ENCODE results near the gene FZD10. TPM values are rescaled to one million over a fixed set of nuclear protein-coding genes. Genes with fewer than 3 reads are reported as not detected.

FZD10 gene
- not detected for polyA plus RNA-seq (2012; ENCODE audit: insufficient read depth, insufficient read length, low read depth)

- no peak for DNase-seq
Observed at GRCh38 chr12:130162267-130162666, at the start of gene FZD10. TSS of gene FZD10 (plus strand) at chr12:130162464. CDS start at chr12:130162943, 479 bp downstream.

GRCh38 chr12:130114952-130115351, 47.3 kb upstream of the FZD10 start:
- Histone ChIP-seq H3K4me3 (ENCODE audit: low read depth, low read length) (no peak overlapping the region), H3K27me3 (peaks cover 9% of the 10 kb centered on the region), H3K4me1 (no peaks in the 10 kb centered on the region), H3K36me3 (no peaks in the 10 kb centered on the region), H3K9me3 (no peaks in the 10 kb centered on the region)
- DNase-seq = no peak
- no peak for TF ChIP-seq CTCF (IDR thresholded peaks at IDR 0.05; ENCODE audit: low read depth, low read length)

More at GRCh38 chr12:130162267-130162666, at the start of gene FZD10:
- H3K27me3 ChIP-seq = peaks cover 87% of the 10 kb centered on the region
- no peak within 1 kb of the TSS for H3K4me3 ChIP-seq (ENCODE audit: low read depth, low read length)
- no peak for TF ChIP-seq CTCF (IDR thresholded peaks at IDR 0.05; ENCODE audit: low read depth, low read length)
- no peaks in the 10 kb centered on the region for H3K9me3 ChIP-seq
- no peaks in the 10 kb centered on the region for H3K36me3 ChIP-seq
- H3K4me1 ChIP-seq = no peaks in the 10 kb centered on the region

- H3K36me3 ChIP-seq = no peaks in the 10 kb centered on the region
- no peaks in the 10 kb centered on the region for H3K9me3 ChIP-seq
- no peaks in the 10 kb centered on the region for H3K4me1 ChIP-seq
- TF ChIP-seq CTCF (IDR thresholded peaks at IDR 0.05; ENCODE audit: low read depth, low read length) = no peak
- H3K27me3 ChIP-seq = peaks cover 9% of the 10 kb centered on the region
- no peak overlapping the region for H3K4me3 ChIP-seq (ENCODE audit: low read depth, low read length)
- no peak for DNase-seq
Observed at GRCh38 chr12:130115646-130116045, 46.6 kb upstream of the FZD10 start.

- no peak for DNase-seq
- Histone ChIP-seq H3K9me3 (no peaks in the 10 kb centered on the region), H3K4me3 (ENCODE audit: low read depth, low read length) (no peak overlapping the region), H3K36me3 (no peaks in the 10 kb centered on the region), H3K27me3 (peaks cover 9% of the 10 kb centered on the region), H3K4me1 (no peaks in the 10 kb centered on the region)
- no peak for TF ChIP-seq CTCF (IDR thresholded peaks at IDR 0.05; ENCODE audit: low read depth, low read length)
Observed at GRCh38 chr12:130116791-130117190, 45.5 kb upstream of the FZD10 start.

GRCh38 chr12:130117233-130117632, 45.0 kb upstream of the FZD10 start:
- Histone ChIP-seq H3K4me1 (no peaks in the 10 kb centered on the region), H3K9me3 (no peaks in the 10 kb centered on the region), H3K36me3 (no peaks in the 10 kb centered on the region), H3K4me3 (ENCODE audit: low read depth, low read length) (no peak overlapping the region), H3K27me3 (peaks cover 9% of the 10 kb centered on the region)
- no peak for TF ChIP-seq CTCF (IDR thresholded peaks at IDR 0.05; ENCODE audit: low read depth, low read length)
- DNase-seq = no peak

- DNase-seq = no peak
- Histone ChIP-seq H3K36me3 (no peaks in the 10 kb centered on the region), H3K4me3 (ENCODE audit: low read depth, low read length) (no peak overlapping the region), H3K9me3 (no peaks in the 10 kb centered on the region), H3K27me3 (peaks cover 9% of the 10 kb centered on the region), H3K4me1 (no peaks in the 10 kb centered on the region)
- no peak for TF ChIP-seq CTCF (IDR thresholded peaks at IDR 0.05; ENCODE audit: low read depth, low read length)
Observed at GRCh38 chr12:130117701-130118100, 44.6 kb upstream of the FZD10 start.
